ENCODE results near the gene KRT20.

GRCh38 chr17:40896916-40897455 is 11.9 kb upstream of the KRT20 start:
- TF ChIP-seq CTCF (IDR thresholded peaks at IDR 0.05) (no peak), POLR2A (IDR thresholded peaks at IDR 0.05) (no peak)

All from lower leg skin (tissue), 3 donors.